HG02870 (cell line): ENCODE data around the gene COL5A1.
"Not testable (repeated sequence)": the region's sequence is repeated elsewhere in the genome, so short reads cannot be mapped to it uniquely, and the experiment has no call there.

ENCODE experiments used
- ATAC-seq: cut with Tn5 transposase; IDR thresholded peaks from one replicate; pipeline ENCODE4 v1.9.1; 2021; ENCODE audit warnings: mild to moderate bottlenecking, moderate library complexity; ENCODE audit not compliant: unreplicated experiment

Gene COL5A1

GRCh38 chr9:134655586-134656333 is 14.2 kb downstream of the COL5A1 start:
- ATAC-seq, result no peak

- no peak for ATAC-seq
Measured at GRCh38 chr9:134656334-134657006, 14.9 kb downstream of the COL5A1 start.

- no peak for ATAC-seq
Measured at GRCh38 chr9:134657666-134658377, 16.2 kb downstream of the COL5A1 start.

GRCh38 chr9:134658378-134658955 is 16.9 kb downstream of the COL5A1 start:
- no peak for ATAC-seq

- no peak for ATAC-seq
Measured at GRCh38 chr9:134659688-134660131, 18.1 kb downstream of the COL5A1 start.

GRCh38 chr9:134660407-134660806 is 18.8 kb downstream of the COL5A1 start:
- no peak for ATAC-seq

GRCh38 chr9:134661299-134661698 is 19.7 kb downstream of the COL5A1 start:
- no peak for ATAC-seq

- ATAC-seq, result no peak
Measured at GRCh38 chr9:134661791-134662142, 20.2 kb downstream of the COL5A1 start.

GRCh38 chr9:134662143-134662876 is 20.7 kb downstream of the COL5A1 start:
- ATAC-seq, result no peak

GRCh38 chr9:134663084-134663483 is 21.5 kb downstream of the COL5A1 start:
- no peak for ATAC-seq

GRCh38 chr9:134663753-134664415 is 22.3 kb downstream of the COL5A1 start:
- ATAC-seq, result no peak

GRCh38 chr9:134664446-134664845 is 22.8 kb downstream of the COL5A1 start:
- ATAC-seq, result no peak

- ATAC-seq, result no peak
Measured at GRCh38 chr9:134666208-134666607, 24.6 kb downstream of the COL5A1 start.

GRCh38 chr9:134666831-134667230 is 25.2 kb downstream of the COL5A1 start:
- no peak for ATAC-seq

GRCh38 chr9:134668977-134669376 is 27.4 kb downstream of the COL5A1 start:
- ATAC-seq, result not testable (repeated sequence)

GRCh38 chr9:134669399-134669955 is 27.9 kb downstream of the COL5A1 start:
- ATAC-seq, result no peak

- no peak for ATAC-seq
Measured at GRCh38 chr9:134670042-134670525, 28.5 kb downstream of the COL5A1 start.

- no peak for ATAC-seq
Measured at GRCh38 chr9:134670851-134671281, 29.3 kb downstream of the COL5A1 start.

- no peak for ATAC-seq
Measured at GRCh38 chr9:134671341-134672113, 29.9 kb downstream of the COL5A1 start.
